Embryonic facial prominence (tissue), 1 donor: ENCODE measurements around the gene PPP1R12A.
"Not testable (repeated sequence)": the region's sequence is repeated elsewhere in the genome, so short reads cannot be mapped to it uniquely, and the experiment has no call there.

Source experiments
- DNase-seq: peaks from one replicate; pipeline ENCODE4 v3.0.0-alpha.2; 2016; ENCODE audit errors: extremely low spot score

Gene PPP1R12A

DNA sequence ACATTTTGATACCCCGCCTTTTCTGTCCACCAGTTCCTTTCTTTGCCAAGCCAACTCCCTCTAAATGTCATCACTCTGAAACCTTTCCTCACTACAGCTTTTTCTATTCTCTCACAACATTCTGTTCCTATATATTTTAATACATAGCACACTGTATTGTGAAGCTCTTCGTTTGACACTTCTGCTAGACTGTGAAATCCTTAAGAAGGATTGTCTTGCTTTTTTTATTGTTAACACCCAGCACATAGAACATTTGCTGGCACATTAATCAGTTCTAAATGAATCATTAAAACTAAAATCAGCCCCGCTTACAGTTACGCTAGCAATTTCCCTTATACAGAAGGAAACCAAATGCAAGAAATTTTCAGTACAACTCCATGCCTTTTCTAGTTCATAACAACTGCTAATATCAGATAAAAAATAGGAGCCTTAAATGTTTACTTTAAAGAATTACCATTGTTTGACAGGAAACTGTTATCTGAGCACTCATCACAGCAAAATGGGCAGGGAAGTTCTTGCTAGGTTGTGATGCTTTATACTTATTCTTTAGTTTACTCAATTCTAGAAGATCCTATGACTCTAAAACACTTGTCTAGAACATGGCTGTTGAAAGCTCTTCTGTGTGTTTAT is 93.5 kb downstream of the PPP1R12A start:
- no peak for DNase-seq

DNA sequence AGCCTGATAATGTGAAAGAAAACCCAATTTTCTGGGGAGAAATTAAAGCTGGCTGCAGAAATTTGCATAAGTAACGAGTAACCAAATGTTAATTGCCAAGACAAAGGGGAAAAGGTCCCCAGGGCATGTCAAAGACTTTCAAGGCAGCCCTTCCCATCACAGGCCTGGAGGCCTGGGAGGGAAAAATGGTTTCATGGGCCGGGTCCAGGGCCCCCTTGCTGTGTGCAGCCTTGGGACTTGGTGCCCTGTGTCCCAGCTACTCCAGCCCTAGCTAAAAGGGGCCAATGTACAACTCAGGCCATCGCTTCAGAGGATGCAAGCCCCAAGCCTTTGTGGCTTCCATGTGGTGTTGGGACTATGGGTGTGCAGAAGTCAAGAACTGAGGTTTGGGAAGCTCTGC is 96.5 kb downstream of the PPP1R12A start:
- no peak for DNase-seq

DNA sequence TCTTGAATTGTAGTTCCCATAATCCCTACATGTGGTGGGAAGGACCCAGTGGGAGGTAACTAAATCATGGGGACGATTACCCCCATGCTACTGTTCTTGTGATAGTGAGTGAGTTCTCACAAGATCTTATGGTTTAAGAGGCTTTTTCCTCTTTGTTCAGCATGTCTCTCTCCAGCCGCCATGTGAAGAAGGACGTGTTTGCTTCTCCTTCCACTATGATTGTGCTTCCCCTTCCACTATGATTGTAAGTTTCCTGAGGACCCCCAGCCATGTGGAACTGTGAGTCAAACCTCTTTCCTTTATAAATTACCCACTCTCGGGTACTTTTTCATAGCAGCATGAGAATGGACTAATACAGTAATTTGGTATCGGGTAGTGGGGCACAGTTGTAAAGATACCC is 97.3 kb downstream of the PPP1R12A start:
- DNase-seq = no peak

DNA sequence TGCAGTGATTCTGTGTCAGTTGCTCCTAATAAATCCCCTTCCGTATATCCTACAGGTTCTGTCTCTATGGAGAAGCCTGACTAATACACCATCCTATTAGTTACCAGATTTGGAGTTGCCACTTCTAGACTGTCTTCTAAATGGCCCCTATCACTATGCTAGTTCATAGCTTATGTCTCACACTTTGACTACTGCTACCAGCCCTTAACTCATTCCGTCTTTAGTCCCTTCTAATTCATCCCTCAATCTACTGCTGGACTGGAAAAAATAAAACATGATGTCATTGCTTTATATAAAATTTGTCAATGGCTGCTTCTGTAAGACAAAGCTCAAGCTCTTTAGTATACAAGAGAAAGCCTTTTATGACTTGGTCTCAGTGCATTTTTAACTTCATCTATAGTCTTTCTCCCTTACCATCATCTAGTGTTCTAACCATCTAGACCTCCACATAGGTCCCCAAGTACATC is 99.5 kb downstream of the PPP1R12A start:
- no peak for DNase-seq

DNA sequence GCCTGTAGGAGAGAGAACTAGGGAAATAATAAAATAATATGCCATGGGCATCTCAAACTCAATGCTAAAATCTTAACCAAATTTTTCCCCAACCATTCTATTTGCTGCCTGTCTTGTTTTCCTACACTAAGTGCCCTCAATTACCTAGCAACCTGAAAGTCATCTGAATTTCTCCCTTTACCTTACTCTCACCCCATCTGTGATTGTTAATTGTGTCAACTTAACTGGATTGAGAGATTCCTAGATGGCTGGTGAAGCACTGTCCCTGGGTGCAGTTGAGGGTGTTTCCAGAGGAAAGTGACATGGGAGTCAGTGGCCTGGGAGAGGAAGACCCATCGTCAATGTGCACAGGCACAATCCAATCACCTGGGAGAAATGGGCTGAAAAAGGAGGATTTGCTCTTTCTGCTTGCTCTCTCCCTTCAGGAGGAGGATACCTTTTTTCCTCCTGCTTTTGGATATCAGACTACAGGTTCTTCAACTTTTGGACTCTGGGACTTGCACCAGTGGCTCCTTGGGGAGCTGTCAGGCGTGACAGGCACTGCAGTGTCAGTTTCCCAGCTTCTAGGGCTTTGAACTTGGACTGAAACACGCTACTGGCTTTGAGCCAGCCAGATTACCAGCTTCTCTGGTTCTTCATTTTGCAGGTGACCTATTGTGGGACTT is 100.1 kb downstream of the PPP1R12A start:
- no peak for DNase-seq

DNA sequence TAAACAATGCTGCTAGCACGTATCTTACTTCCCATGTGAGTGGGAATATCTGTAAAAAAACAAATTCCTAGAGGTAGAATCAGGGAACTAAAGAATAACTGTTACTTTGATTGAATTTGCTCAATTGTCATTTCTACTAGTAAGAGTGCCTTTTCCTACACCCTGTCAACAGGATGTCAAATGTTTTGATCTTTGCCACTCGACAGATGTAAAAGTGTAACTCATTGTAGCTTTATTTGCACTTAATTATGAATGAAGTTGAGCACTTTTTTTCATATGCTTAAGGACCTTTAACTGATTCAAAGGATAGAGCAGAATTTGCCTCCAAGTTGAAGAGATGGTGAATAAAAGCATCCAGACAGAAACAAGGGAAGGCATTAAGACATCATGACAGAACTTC is 104.5 kb downstream of the PPP1R12A start:
- no peak for DNase-seq

DNA sequence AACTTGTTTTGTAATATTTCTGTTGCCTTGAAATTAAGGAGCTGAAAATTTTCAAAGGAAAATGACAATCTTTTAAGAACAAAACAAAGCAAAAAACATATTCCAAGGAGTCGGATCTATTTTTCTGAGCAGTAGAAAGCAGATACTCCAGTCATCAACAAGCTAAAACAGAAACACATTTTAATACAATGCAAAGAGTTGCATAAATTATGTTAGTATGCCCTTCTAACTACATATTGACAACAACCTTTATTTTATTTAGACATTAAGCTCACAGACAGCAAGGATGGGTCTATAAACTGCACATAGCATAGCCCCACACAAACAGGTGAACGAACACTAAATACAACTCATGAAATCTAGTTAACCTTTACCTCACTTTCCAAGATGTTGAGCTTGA is 106.0 kb downstream of the PPP1R12A start:
- DNase-seq = no peak

DNA sequence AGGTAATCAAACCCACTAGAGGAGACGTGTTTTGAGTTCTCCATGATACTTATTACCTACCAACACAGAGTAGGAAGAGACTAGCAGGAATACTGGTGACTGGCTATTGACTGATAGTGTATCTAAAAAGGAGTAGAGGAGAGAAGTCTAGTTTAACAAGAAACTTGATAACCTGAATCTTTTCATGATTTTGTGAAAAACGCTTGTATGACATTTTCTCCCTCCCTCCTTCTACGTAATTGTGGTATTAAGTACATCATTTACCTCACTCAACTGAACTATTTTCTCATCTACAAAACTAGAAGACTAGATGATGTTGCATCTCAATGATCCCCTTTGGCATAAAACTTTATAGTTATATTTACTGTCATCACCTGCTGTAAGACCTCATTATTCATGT is 107.4 kb downstream of the PPP1R12A start:
- no peak for DNase-seq

DNA sequence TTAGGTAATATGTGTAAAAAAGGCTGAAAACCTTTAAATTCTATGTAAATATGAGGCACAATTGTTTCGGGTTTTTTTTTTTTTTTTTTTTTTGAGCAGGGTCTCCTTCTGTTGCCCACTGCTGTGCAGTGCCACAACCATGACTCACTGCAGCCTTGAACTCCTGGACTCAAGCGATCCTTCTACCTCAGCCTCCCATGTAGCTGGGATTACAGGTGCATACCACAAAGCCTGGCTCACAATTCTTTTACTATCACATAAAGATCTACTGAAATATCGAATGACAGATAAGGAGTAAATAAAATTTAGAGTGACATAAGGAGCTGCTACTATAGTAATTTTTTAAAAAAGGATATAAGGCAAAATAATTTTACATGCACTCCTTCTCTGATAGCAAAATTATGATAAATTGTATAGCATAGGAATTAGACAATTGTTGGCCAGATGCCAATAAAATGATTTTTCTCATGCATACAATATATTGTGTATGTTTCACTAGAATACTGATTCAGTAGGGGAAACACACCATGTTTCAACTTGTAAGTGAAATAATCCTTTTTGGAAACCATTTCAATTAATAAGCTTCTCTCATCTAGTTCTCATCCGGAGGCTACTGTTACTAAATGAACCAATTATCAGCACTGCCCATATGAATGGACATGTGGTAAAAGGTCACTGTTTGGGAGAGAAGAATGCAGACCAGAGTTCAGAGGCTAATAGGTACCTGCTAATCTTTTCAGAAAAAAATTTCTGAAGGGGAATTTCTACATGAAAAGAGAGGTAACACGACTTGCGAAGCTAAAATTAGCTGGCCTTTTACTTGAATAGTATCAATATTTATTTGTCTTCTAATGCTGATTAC is 108.4 kb downstream of the PPP1R12A start:
- DNase-seq = no peak

DNA sequence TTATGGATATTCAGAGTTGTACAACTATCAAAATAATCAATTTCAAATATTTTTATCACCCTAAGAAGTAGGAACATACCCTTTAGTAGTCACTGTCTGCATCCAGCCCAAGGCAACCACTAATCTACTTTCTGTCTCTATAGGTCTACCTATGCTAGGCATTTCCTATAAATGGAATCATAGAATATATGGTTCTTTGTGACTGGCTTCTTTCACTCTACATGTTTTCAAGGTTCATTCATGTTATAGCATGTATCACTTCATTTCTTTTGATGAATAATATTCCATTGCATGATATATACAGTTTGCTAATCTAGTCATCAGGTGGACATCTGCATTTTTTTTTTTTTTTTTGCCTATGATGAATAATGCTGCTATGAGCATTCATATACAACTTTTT is 112.4 kb downstream of the PPP1R12A start:
- no peak for DNase-seq

DNA sequence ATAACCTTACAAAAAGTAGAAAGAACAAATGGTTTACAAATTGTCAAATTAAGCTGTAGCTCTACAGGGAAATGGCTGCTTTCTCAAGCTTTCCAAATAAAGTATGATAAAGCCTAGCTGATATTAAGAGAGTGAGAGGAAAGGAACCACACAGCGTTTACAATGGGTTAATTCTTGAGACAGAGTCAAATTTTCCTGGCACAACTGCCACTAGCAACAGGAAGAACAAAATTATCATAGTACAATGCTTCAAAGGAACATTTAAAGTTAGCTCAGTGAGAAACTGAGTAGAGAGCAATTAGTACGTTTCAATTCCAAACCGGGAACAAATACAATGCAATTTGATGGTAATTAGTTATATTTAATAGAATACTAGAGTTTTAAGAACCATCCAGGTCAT is 116.0 kb downstream of the PPP1R12A start:
- DNase-seq = no peak

DNA sequence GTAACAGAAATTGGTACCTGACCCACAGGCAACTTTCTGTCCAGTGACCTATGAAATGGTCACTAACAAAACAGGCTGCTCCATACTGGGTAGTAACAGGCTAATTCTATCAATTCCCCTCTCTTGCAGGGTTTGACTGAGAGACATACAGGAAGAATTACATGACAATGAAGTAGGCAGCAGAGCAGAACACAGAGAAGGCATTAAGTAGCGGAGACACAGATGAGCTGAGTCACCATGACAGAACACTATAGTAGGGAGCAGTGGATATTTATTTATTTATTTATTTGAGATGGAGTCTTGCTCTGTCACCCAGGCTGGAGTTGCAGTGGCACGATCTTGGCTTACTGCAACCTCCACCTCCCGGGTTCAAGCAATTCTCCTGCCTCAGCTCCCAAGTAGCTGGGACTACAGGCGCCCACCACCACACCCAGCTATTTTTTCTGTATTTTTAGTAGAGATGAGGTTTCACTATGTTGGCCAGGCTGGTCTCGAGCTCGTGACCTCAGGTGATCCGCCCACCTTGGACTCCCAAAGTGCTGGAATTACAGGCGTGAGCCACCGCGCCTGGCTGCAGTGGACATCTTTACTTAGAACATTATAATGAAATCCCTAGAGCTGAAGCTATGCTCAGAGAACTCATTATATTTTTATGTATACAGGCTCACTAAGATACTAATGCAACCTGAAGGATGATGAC is 150.4 kb downstream of the PPP1R12A start:
- DNase-seq = not testable (repeated sequence)

DNA sequence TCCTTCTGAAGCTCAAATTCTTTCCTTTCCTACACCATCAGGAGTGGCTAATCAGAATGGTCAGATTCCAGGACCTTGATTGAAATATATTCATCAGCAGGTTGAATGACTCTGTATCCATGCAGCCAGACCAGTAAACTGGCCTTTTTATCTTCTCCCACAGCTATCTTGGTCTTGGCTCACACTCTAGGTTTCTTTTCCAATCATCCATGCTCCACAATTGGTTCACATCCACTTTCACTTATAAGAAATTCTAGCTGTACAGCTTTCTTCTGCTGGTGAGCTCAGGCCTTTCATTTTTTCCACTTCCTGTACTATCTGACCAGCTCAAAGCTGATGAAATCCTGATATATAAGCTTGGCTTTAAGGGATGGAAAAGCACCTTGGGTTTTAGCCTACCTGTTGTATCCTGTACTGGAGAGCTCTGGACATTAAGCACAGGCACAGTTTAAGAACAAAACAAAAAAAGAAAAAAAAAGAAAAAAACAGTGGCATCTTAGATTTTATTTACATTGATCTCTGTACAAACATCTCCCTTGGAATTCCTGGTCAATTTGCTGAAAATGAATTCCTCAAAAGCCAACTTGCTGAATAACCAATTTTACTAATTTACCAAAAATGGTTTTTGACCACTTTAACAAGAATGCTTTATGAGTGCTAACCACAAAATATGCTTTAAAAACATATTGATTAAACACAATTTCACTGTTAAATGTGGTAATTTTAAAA is 152.6 kb downstream of the PPP1R12A start:
- DNase-seq = no peak

DNA sequence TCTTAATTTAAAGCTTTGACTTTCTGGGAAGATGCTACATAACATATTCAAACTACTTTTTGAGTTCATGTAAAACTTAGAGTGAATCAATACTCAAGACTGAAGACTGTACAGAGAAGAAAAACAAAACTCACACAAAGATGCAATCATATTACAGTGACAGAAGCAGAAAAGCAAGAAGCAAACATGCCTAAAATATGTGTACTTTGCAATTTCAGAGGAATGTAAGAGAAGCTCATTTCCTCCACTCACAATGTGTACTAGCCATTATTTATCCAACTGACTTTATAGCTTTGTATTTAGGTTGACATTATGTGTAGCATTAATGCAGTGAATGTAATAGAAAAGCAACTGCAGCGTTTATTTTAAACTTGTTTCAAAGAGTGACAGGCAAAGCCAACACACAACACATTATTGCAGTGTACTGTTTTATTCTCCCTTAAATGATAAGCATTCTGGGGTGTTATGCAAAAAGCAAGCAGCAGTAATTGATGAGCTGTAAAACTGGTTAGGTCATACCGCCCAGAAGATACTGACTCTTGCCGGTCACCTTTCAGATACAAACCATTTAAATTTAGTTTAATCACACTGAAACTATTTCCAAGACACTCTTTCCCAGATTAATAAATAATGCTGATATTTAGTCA is 156.0 kb downstream of the PPP1R12A start:
- no peak for DNase-seq

DNA sequence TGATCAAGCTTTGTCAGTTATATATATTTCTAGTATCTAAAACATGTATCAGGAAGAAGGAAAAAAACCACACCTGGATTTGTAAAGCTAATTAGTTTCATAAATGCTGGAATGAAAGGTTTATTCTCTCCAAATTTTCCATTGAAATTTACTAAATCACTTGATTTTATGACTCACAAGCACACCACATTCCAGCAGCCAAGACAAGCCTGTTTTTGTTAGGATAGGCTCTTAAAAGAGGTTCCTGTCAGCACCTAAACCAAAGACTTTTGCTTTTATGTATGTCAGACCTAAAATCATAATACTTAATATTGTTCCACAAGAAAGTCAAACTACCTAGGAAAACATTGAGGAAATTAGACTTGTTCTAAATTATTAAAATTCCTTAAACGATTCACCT is 158.8 kb downstream of the PPP1R12A start:
- DNase-seq = no peak

DNA sequence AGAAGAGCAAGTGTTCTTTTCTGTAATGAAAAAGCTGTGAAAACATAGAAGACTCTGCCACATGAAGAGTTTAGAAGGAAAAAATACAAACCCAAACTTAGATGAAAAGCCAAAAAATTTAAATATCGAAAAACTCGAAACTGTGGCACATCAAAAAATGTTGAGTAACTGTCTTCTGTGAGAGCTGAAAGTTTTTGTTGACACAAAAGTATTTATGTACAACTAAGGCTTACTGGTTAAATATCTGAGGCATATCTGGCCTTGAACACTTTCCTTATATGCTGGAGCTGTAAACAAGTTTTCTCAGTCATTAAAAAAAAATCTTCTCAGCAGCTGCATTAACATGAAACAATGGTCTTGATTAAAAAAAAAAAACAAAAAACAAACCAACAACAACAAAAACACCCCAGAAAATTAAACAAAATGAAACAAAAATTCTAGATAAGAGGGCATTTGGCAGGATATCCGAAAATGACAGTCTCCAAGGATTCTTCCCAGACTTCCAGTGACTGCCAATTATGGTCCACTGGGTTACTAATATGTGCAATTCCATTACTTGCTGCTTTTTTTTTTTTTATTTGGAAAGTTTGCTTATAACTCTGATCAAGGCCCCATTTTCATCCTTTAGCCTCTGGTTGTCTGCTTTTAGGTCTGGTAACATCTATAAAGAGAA is 159.4 kb downstream of the PPP1R12A start:
- no peak for DNase-seq

DNA sequence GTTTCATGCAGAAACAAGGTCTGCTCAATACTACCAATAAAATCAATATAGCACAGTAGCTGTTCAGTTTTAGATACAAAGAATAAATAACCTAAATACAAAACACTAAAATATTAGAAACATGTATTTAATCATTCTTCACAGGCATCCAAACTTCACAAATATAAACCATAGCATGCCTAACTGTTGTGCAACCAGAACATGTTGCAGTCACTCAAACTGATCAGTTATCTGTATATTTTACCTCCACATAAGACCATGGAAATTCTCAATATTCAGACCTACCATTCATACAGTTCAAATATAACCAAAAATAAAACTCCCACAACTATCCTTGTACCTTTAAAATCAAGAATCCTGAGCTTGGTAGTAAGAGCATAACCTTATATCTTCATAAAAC is 161.0 kb downstream of the PPP1R12A start:
- DNase-seq = no peak

DNA sequence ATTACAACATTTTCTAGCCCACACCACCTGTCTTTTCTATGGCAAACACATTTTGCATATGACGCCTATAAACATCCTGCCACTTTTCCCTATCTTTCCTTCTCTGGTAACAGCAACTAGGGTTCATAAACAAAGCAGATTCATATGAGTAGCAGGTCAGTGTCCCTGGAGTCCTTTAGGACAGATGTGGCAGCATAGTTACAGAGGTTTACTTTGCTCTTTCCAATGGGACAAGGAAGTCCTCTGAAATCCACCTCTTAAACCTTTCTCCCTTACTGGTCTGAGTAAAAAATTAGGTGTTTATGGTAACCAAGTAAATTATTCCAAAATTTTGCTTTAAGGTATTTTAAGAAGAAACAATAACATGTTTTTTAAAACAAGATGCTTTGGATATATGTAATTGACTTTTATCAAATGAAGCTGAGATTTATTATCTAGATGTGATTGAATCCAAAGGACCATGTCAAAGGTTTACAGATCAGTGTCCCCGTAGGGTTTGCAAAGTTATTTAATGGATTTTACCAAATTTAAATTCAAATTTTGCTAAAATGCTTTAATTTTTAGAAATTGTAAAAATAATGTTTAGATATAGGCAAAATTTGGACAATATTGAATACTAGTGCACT is 164.9 kb downstream of the PPP1R12A start:
- no peak for DNase-seq

DNA sequence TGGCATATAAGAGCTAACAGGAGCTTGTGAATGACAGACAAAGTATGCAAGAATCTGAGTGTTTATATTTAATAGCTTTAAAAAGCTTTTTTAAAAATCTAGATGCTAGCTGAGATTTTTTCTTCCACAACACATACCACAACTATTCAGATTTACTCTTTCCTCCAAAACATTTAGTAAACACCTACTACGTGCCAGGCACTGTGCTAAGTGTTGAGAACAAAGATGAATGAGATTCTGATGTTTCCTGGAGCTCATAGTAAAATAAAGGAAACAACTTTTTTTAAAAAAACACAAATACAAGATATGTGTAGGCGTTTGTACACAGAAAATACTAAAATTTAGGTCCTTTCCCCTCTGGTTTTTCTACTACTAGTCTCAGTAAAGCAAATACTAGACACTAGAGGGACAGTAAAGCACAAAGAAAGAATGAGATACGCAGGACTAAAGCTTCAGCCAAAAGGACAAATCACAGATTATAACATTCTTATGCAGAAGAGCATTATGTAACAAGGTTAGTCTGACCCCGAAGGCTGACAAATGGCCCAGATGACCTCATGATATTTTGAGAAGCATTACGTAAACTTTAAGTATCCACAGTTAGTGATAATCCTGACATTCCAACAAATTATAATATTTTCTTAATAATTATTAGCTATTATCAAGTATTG is 165.6 kb downstream of the PPP1R12A start:
- DNase-seq = no peak
